ENCODE results near the gene LRRC41.

Gene LRRC41

DNA sequence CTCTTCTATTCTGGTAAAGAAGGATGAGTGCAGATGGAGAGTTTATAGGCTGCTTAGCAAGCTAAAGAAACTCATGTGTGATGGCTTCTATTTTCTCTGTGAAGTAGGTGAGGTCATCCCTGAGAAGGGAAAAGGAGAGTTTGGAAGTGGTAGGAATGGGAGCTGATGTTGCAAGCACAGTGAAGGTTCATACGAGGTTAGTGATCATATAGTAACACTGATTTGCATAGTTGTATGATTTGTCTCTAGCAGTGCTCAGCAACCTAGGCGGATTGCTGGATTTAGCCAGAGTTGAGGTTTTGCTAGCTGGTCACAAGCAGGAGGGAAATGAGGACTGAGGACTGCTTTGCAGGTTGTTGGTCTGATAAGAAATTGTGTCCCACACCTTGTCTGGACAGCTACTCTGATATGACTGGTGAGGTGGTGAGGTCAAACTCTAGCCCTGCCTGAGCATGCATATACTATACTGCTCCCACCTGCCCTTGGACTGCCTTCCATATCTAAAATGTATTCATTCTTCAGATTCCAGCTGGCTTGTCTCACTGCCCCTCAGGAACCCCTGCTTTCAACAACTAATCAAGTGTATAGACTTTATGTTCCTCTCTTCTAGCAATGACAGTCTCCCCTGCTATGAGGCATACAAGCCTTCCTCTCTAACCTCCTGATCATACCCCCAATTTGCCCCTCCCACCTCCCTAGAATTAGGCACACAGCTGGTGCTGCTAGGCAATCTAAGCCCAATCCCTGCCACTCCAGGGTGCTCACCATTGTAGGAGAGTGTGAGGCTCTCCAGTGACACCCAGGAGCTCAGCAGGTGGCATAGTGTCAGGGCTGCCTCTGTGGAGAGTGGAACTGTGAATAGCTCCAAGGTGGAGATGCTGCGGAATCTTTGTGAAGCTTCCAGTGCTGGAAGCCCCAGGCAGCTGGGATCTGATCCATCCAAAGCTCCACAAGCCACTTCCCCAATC, 18.5 kb downstream of the LRRC41 start:
- Mint-ChIP-seq H3K9me3 (no peaks in the 10 kb centered on the region), H3K27me3 (no peaks in the 10 kb centered on the region), H3K27ac (peak overlapping the region; percentile 89), H3K4me1 (ENCODE audit: low read depth) (peaks cover 21% of the 10 kb centered on the region), H3K36me3 (ENCODE audit: low read depth) (peaks cover 89% of the 10 kb centered on the region), H3K4me3 (no peak overlapping the region)
- no peak for DNase-seq

DNA sequence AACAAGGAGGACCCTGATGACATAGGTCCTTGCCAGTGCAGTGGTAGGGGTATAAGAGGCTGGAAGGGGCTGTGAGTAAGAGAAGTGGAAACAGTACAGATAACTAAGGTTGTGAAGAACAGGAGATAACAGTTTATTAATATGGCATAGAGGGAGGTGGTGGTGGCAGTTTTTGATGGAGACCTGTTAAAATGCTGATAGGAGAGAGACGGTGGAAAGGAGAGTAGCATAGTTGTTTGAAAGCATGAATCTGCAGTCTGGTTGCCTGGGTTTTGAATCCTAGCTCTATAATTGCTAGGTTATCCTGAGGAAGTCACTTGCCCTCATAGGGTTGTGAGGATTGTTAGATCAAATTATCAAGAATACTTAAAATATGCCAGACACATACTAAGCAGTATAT, 19.4 kb downstream of the LRRC41 start:
- H3K27ac Mint-ChIP-seq: peak overlapping the region; percentile 27
- H3K9me3 Mint-ChIP-seq: no peaks in the 10 kb centered on the region
- no peak overlapping the region for H3K4me3 Mint-ChIP-seq
- no peak for DNase-seq
- H3K36me3 Mint-ChIP-seq (ENCODE audit: low read depth): peaks cover 92% of the 10 kb centered on the region
- peaks cover 21% of the 10 kb centered on the region for H3K4me1 Mint-ChIP-seq (ENCODE audit: low read depth)
- no peaks in the 10 kb centered on the region for H3K27me3 Mint-ChIP-seq

DNA sequence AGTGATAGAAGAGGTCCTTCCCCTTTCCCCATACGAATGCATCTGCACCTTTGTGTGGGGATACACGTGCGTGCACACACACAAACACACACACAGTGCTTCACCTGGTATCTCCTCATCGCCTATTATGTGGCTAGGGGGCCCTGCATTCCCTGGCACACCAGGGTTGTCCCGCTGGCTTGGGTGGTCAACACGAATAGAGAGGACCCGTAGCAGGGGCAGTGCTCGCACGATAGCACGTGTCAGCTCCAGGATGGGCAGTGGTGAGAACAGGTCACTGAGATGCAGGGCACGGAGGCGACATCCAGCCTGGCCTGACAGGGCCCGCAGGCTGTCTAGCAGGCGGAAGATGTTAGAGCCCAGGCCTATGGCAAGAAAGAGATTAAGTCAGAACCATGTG, 22.4 kb downstream of the LRRC41 start:
- no peaks in the 10 kb centered on the region for H3K9me3 Mint-ChIP-seq
- H3K27me3 Mint-ChIP-seq: no peaks in the 10 kb centered on the region
- no peak overlapping the region for H3K4me3 Mint-ChIP-seq
- peaks cover 10% of the 10 kb centered on the region for H3K4me1 Mint-ChIP-seq (ENCODE audit: low read depth)
- DNase-seq: no peak
- H3K36me3 Mint-ChIP-seq (ENCODE audit: low read depth): peaks cover 98% of the 10 kb centered on the region
- H3K27ac Mint-ChIP-seq: peak overlapping the region; percentile 60

DNA sequence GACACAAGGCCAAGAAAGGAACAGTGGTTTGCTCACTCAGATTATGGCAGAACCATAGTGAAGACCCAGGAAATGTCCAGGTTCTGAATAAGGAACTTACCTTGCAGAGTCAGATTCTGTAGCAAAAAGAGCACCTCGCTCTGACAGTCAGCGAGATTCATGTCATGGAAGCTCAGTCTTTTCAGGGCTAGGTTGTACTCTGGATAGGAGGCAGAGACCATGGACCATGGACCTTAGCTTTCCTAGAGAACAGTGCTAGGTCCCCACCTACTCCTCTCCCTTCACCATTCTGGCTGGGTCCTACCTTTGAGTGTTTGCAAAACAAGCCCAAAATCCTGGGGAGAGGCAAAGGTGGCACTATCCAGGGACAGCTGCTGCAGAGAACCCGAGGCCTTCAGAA, 23.3 kb downstream of the LRRC41 start:
- Mint-ChIP-seq H3K4me3 (no peak overlapping the region), H3K27ac (peak overlapping the region; percentile 31), H3K9me3 (no peaks in the 10 kb centered on the region), H3K27me3 (no peaks in the 10 kb centered on the region), H3K36me3 (ENCODE audit: low read depth) (peaks cover 98% of the 10 kb centered on the region), H3K4me1 (ENCODE audit: low read depth) (peaks cover 2% of the 10 kb centered on the region)
- no peak for DNase-seq

GRCh38 chr1:46278807-46279206, 24.6 kb downstream of the LRRC41 start:
- Mint-ChIP-seq H3K27me3 (no peaks in the 10 kb centered on the region), H3K9me3 (no peaks in the 10 kb centered on the region), H3K36me3 (ENCODE audit: low read depth) (peaks cover 97% of the 10 kb centered on the region), H3K4me3 (no peak overlapping the region), H3K27ac (no peak overlapping the region), H3K4me1 (ENCODE audit: low read depth) (no peaks in the 10 kb centered on the region)
- no peak for DNase-seq

GRCh38 chr1:46277658-46278373, 25.6 kb downstream of the LRRC41 start:
- no peaks in the 10 kb centered on the region for H3K4me1 Mint-ChIP-seq (ENCODE audit: low read depth)
- H3K9me3 Mint-ChIP-seq: no peaks in the 10 kb centered on the region
- no peak for DNase-seq
- no peak overlapping the region for H3K4me3 Mint-ChIP-seq
- H3K27me3 Mint-ChIP-seq: no peaks in the 10 kb centered on the region
- H3K27ac Mint-ChIP-seq: no peak overlapping the region
- H3K36me3 Mint-ChIP-seq (ENCODE audit: low read depth): peaks cover 98% of the 10 kb centered on the region

DNA sequence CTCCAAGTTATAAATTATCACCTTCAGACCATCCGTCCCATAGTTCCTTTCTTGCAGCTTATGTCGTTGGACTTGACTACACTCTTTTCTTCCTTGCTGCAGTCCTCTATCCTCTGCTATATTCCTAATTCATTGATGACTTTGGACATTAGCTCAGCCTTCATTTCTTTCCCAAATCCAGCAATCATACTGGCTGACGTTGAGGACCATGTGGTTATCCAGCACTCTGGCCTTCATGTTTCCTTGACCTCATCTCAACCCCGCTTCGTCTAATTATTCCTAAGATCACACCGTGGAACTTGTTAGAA, 28.4 kb downstream of the LRRC41 start:
- Mint-ChIP-seq H3K36me3 (ENCODE audit: low read depth) (peaks cover 97% of the 10 kb centered on the region), H3K4me3 (no peak overlapping the region), H3K4me1 (ENCODE audit: low read depth) (no peaks in the 10 kb centered on the region), H3K9me3 (no peaks in the 10 kb centered on the region), H3K27me3 (no peaks in the 10 kb centered on the region), H3K27ac (no peak overlapping the region)
- DNase-seq: no peak

- H3K9me3 Mint-ChIP-seq: no peaks in the 10 kb centered on the region
- H3K27me3 Mint-ChIP-seq: no peaks in the 10 kb centered on the region
- H3K4me1 Mint-ChIP-seq (ENCODE audit: low read depth): no peaks in the 10 kb centered on the region
- H3K4me3 Mint-ChIP-seq: no peak overlapping the region
- H3K27ac Mint-ChIP-seq: no peak overlapping the region
- DNase-seq: no peak
- H3K36me3 Mint-ChIP-seq (ENCODE audit: low read depth): peaks cover 97% of the 10 kb centered on the region
Observed at GRCh38 chr1:46274225-46275029, 29.0 kb downstream of the LRRC41 start.

- H3K36me3 Mint-ChIP-seq (ENCODE audit: low read depth): peaks cover 97% of the 10 kb centered on the region
- H3K4me1 Mint-ChIP-seq (ENCODE audit: low read depth): no peaks in the 10 kb centered on the region
- H3K9me3 Mint-ChIP-seq: no peaks in the 10 kb centered on the region
- no peak overlapping the region for H3K27ac Mint-ChIP-seq
- no peaks in the 10 kb centered on the region for H3K27me3 Mint-ChIP-seq
- no peak for DNase-seq
- H3K4me3 Mint-ChIP-seq: no peak overlapping the region
Observed at GRCh38 chr1:46268578-46268977, 34.8 kb downstream of the LRRC41 start.

DNA sequence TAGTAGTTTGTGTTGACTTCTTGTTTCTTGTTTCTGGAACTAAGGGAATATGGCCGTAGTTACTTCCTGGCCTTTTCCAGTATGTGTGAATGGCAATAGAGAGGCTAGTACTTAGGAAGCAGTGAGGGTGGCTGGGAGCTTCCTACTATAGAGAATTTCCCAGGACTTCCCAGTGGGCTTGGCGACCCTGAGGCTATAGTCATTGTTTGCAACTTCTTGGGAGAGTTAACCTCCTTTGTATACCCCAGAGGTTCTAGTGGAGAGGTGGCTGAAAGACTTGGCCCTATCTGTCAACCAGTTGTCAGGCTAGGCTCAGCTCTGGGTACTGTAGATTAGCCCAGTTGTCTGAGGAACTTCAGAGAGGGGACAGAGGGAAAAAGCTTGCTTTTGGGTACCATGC, 40.3 kb downstream of the LRRC41 start:
- Mint-ChIP-seq H3K4me1 (ENCODE audit: low read depth) (no peaks in the 10 kb centered on the region), H3K27ac (no peak overlapping the region), H3K4me3 (no peak overlapping the region), H3K9me3 (no peaks in the 10 kb centered on the region), H3K27me3 (no peaks in the 10 kb centered on the region), H3K36me3 (ENCODE audit: low read depth) (peaks cover 99% of the 10 kb centered on the region)
- no peak for DNase-seq

DNA sequence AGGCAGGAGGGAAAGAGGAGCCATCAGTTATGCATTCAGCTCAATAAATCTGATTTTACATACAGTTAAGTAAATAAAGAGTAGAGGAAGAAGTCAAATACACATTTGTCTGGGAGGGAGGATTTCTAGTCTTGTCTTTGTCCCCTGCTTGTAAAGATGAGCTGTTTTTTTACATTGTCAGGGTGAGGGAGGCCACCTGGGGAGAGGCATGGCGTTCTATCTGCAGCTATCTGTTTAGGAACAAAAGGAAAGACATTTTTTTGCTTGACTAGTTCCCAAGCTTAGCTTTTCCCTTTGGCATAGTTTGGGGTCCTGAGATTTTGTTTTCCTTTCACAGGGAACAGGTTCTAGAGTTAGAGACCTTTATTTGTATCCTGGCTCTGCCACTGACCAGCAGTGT, 40.9 kb downstream of the LRRC41 start:
- H3K9me3 Mint-ChIP-seq: no peaks in the 10 kb centered on the region

GRCh38 chr1:46256523-46256922, 46.9 kb downstream of the LRRC41 start:
- H3K4me3 Mint-ChIP-seq: no peak overlapping the region
- DNase-seq: no peak
- no peaks in the 10 kb centered on the region for H3K27me3 Mint-ChIP-seq
- no peak overlapping the region for H3K27ac Mint-ChIP-seq
- H3K9me3 Mint-ChIP-seq: no peaks in the 10 kb centered on the region
- H3K36me3 Mint-ChIP-seq (ENCODE audit: low read depth): peaks cover 91% of the 10 kb centered on the region
- peaks cover 2% of the 10 kb centered on the region for H3K4me1 Mint-ChIP-seq (ENCODE audit: low read depth)

More for the DNA sequence above, 40.9 kb downstream of the LRRC41 start:
- DNase-seq: no peak
- no peaks in the 10 kb centered on the region for H3K4me1 Mint-ChIP-seq (ENCODE audit: low read depth)
- H3K36me3 Mint-ChIP-seq (ENCODE audit: low read depth): peaks cover 97% of the 10 kb centered on the region
- H3K27ac Mint-ChIP-seq: no peak overlapping the region
- H3K27me3 Mint-ChIP-seq: no peaks in the 10 kb centered on the region
- no peak overlapping the region for H3K4me3 Mint-ChIP-seq

DNA sequence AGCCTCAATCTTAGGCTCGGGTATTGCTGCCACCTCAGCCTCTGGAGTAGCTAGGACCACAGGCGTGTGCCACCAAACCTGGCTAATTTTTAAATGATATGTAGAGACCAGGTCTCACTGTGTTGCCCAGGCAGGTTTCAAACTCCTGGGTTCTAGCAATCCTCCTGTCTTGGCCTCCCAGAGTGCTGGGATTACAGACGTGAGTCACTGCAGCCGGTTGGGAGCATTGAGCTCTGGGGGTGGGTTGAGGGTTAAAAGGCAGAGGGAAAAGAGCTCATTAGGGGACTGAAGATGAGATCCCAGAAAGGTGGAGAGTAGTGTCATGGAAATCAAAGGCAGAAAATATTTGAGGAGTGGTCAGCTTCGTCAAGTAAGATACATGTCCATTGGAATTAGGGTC, 48.7 kb downstream of the LRRC41 start:
- Mint-ChIP-seq H3K4me1 (ENCODE audit: low read depth) (peaks cover 4% of the 10 kb centered on the region), H3K4me3 (no peak overlapping the region), H3K36me3 (ENCODE audit: low read depth) (peaks cover 89% of the 10 kb centered on the region), H3K9me3 (no peaks in the 10 kb centered on the region), H3K27me3 (no peaks in the 10 kb centered on the region), H3K27ac (no peak overlapping the region)
- no peak for DNase-seq

GRCh38 chr1:46248122-46248920, 55.1 kb downstream of the LRRC41 start:
- Mint-ChIP-seq H3K4me3 (peak overlapping the region; percentile 97), H3K27ac (peak overlapping the region; percentile 96), H3K36me3 (ENCODE audit: low read depth) (peaks cover 59% of the 10 kb centered on the region), H3K4me1 (ENCODE audit: low read depth) (peaks cover 31% of the 10 kb centered on the region), H3K27me3 (no peaks in the 10 kb centered on the region), H3K9me3 (no peaks in the 10 kb centered on the region)
- peak; percentile 40 for DNase-seq

Measured in activated T-cell treated with anti-CD3 and anti-CD28 coated beads, Interleukin-2, amount 50 U/mL, for 24 hours (primary cell).